Measurements from ENCODE around the gene ESPL1.

ESPL1 gene

GRCh38 chr12:53267306-53267998 lies 647 bp upstream of the ESPL1 start:
- peaks cover 27% of the 10 kb centered on the region for H3K36me3 ChIP-seq (ENCODE audit: control insufficient read depth, insufficient read depth, low read length)
- no peaks in the 10 kb centered on the region for H3K27me3 ChIP-seq (ENCODE audit: control insufficient read depth, insufficient read depth, low read length)
- no peaks in the 10 kb centered on the region for H3K9me3 ChIP-seq (ENCODE audit: control insufficient read depth, insufficient read depth, low read length)
- H3K27ac ChIP-seq (ENCODE audit: low read depth, low read length), result no peak overlapping the region
- peaks cover 4% of the 10 kb centered on the region; the same call in 1 of the 2 replicates for H3K4me1 ChIP-seq (ENCODE audit: control insufficient read depth, insufficient read depth, low read length)
- peak overlapping the region; percentile 97 for H3K4me3 ChIP-seq (ENCODE audit: low read depth, low read length)
- H3K9ac ChIP-seq (ENCODE audit: low read depth, low read length), result no peak overlapping the region

- peaks cover 28% of the 10 kb centered on the region for H3K36me3 ChIP-seq (ENCODE audit: control insufficient read depth, insufficient read depth, low read length)
- H3K27ac ChIP-seq (ENCODE audit: low read depth, low read length), result no peak overlapping the region
- H3K4me3 ChIP-seq (ENCODE audit: low read depth, low read length), result peak overlapping the region; percentile 97
- H3K4me1 ChIP-seq (ENCODE audit: control insufficient read depth, insufficient read depth, low read length), result peaks cover 4% of the 10 kb centered on the region; the same call in 1 of the 2 replicates
- H3K9ac ChIP-seq (ENCODE audit: low read depth, low read length), result peak overlapping the region; percentile 58
- H3K9me3 ChIP-seq (ENCODE audit: control insufficient read depth, insufficient read depth, low read length), result no peaks in the 10 kb centered on the region
- no peaks in the 10 kb centered on the region for H3K27me3 ChIP-seq (ENCODE audit: control insufficient read depth, insufficient read depth, low read length)
These were observed 797 bp downstream of the ESPL1 start for GRCh38 chr12:53268630-53269562.

GRCh38 chr12:53274445-53274844 lies 6.3 kb downstream of the ESPL1 start:
- Histone ChIP-seq H3K9me3 (ENCODE audit: control insufficient read depth, insufficient read depth, low read length) (no peaks in the 10 kb centered on the region), H3K27me3 (ENCODE audit: control insufficient read depth, insufficient read depth, low read length) (no peaks in the 10 kb centered on the region), H3K4me1 (ENCODE audit: control insufficient read depth, insufficient read depth, low read length) (no peaks in the 10 kb centered on the region), H3K36me3 (ENCODE audit: control insufficient read depth, insufficient read depth, low read length) (peaks cover 74% of the 10 kb centered on the region), H3K27ac (ENCODE audit: low read depth, low read length) (no peak overlapping the region), H3K4me3 (ENCODE audit: low read depth, low read length) (no peak overlapping the region), H3K9ac (ENCODE audit: low read depth, low read length) (no peak overlapping the region)

GRCh38 chr12:53276511-53276910 lies 8.4 kb downstream of the ESPL1 start:
- Histone ChIP-seq H3K36me3 (ENCODE audit: control insufficient read depth, insufficient read depth, low read length) (peaks cover 70% of the 10 kb centered on the region), H3K4me1 (ENCODE audit: control insufficient read depth, insufficient read depth, low read length) (no peaks in the 10 kb centered on the region), H3K27me3 (ENCODE audit: control insufficient read depth, insufficient read depth, low read length) (no peaks in the 10 kb centered on the region), H3K4me3 (ENCODE audit: low read depth, low read length) (no peak overlapping the region), H3K27ac (ENCODE audit: low read depth, low read length) (no peak overlapping the region), H3K9ac (ENCODE audit: low read depth, low read length) (no peak overlapping the region), H3K9me3 (ENCODE audit: control insufficient read depth, insufficient read depth, low read length) (no peaks in the 10 kb centered on the region)

GRCh38 chr12:53277981-53278380 lies 9.9 kb downstream of the ESPL1 start:
- no peaks in the 10 kb centered on the region for H3K27me3 ChIP-seq (ENCODE audit: control insufficient read depth, insufficient read depth, low read length)

GRCh38 chr12:53279283-53279869 lies 11.3 kb downstream of the ESPL1 start:
- Histone ChIP-seq H3K9me3 (ENCODE audit: control insufficient read depth, insufficient read depth, low read length) (no peaks in the 10 kb centered on the region), H3K4me3 (ENCODE audit: low read depth, low read length) (no peak overlapping the region), H3K4me1 (ENCODE audit: control insufficient read depth, insufficient read depth, low read length) (no peaks in the 10 kb centered on the region), H3K36me3 (ENCODE audit: control insufficient read depth, insufficient read depth, low read length) (peaks cover 90% of the 10 kb centered on the region), H3K27ac (ENCODE audit: low read depth, low read length) (no peak overlapping the region), H3K9ac (ENCODE audit: low read depth, low read length) (no peak overlapping the region), H3K27me3 (ENCODE audit: control insufficient read depth, insufficient read depth, low read length) (no peaks in the 10 kb centered on the region)

More at GRCh38 chr12:53277981-53278380, 9.9 kb downstream of the ESPL1 start:
- H3K9ac ChIP-seq (ENCODE audit: low read depth, low read length), result no peak overlapping the region
- H3K4me1 ChIP-seq (ENCODE audit: control insufficient read depth, insufficient read depth, low read length), result no peaks in the 10 kb centered on the region
- peaks cover 81% of the 10 kb centered on the region for H3K36me3 ChIP-seq (ENCODE audit: control insufficient read depth, insufficient read depth, low read length)
- H3K27ac ChIP-seq (ENCODE audit: low read depth, low read length), result no peak overlapping the region
- no peaks in the 10 kb centered on the region for H3K9me3 ChIP-seq (ENCODE audit: control insufficient read depth, insufficient read depth, low read length)
- no peak overlapping the region for H3K4me3 ChIP-seq (ENCODE audit: low read depth, low read length)

GRCh38 chr12:53279888-53280498 lies 11.9 kb downstream of the ESPL1 start:
- Histone ChIP-seq H3K4me1 (ENCODE audit: control insufficient read depth, insufficient read depth, low read length) (no peaks in the 10 kb centered on the region), H3K27me3 (ENCODE audit: control insufficient read depth, insufficient read depth, low read length) (no peaks in the 10 kb centered on the region), H3K9me3 (ENCODE audit: control insufficient read depth, insufficient read depth, low read length) (no peaks in the 10 kb centered on the region), H3K4me3 (ENCODE audit: low read depth, low read length) (no peak overlapping the region), H3K36me3 (ENCODE audit: control insufficient read depth, insufficient read depth, low read length) (peaks cover 89% of the 10 kb centered on the region), H3K9ac (ENCODE audit: low read depth, low read length) (no peak overlapping the region), H3K27ac (ENCODE audit: low read depth, low read length) (no peak overlapping the region)

GRCh38 chr12:53286448-53286847 lies 18.3 kb downstream of the ESPL1 start:
- no peaks in the 10 kb centered on the region for H3K4me1 ChIP-seq (ENCODE audit: control insufficient read depth, insufficient read depth, low read length)
- no peaks in the 10 kb centered on the region for H3K9me3 ChIP-seq (ENCODE audit: control insufficient read depth, insufficient read depth, low read length)
- no peaks in the 10 kb centered on the region for H3K27me3 ChIP-seq (ENCODE audit: control insufficient read depth, insufficient read depth, low read length)
- H3K27ac ChIP-seq (ENCODE audit: low read depth, low read length), result no peak overlapping the region
- H3K9ac ChIP-seq (ENCODE audit: low read depth, low read length), result no peak overlapping the region
- H3K4me3 ChIP-seq (ENCODE audit: low read depth, low read length), result no peak overlapping the region
- peaks cover 84% of the 10 kb centered on the region for H3K36me3 ChIP-seq (ENCODE audit: control insufficient read depth, insufficient read depth, low read length)

GRCh38 chr12:53287741-53288216 lies 19.7 kb downstream of the ESPL1 start:
- Histone ChIP-seq H3K4me3 (ENCODE audit: low read depth, low read length) (no peak overlapping the region), H3K27me3 (ENCODE audit: control insufficient read depth, insufficient read depth, low read length) (no peaks in the 10 kb centered on the region), H3K9ac (ENCODE audit: low read depth, low read length) (no peak overlapping the region), H3K9me3 (ENCODE audit: control insufficient read depth, insufficient read depth, low read length) (no peaks in the 10 kb centered on the region), H3K27ac (ENCODE audit: low read depth, low read length) (no peak overlapping the region), H3K36me3 (ENCODE audit: control insufficient read depth, insufficient read depth, low read length) (peaks cover 85% of the 10 kb centered on the region), H3K4me1 (ENCODE audit: control insufficient read depth, insufficient read depth, low read length) (no peaks in the 10 kb centered on the region)

GRCh38 chr12:53288322-53288721 lies 20.2 kb downstream of the ESPL1 start:
- Histone ChIP-seq H3K27me3 (ENCODE audit: control insufficient read depth, insufficient read depth, low read length) (no peaks in the 10 kb centered on the region), H3K9ac (ENCODE audit: low read depth, low read length) (no peak overlapping the region), H3K36me3 (ENCODE audit: control insufficient read depth, insufficient read depth, low read length) (peaks cover 85% of the 10 kb centered on the region), H3K4me3 (ENCODE audit: low read depth, low read length) (no peak overlapping the region), H3K27ac (ENCODE audit: low read depth, low read length) (no peak overlapping the region), H3K4me1 (ENCODE audit: control insufficient read depth, insufficient read depth, low read length) (no peaks in the 10 kb centered on the region), H3K9me3 (ENCODE audit: control insufficient read depth, insufficient read depth, low read length) (no peaks in the 10 kb centered on the region)

Data from HUES48 (cell line).